Measurements from ENCODE around the gene SLC9C1. TPM values are rescaled to one million over a fixed set of nuclear protein-coding genes. Genes with fewer than 3 reads are reported as not detected.

SLC9C1 gene
- total RNA-seq, 1 experiment from 2014 or later, result not detected

DNA sequence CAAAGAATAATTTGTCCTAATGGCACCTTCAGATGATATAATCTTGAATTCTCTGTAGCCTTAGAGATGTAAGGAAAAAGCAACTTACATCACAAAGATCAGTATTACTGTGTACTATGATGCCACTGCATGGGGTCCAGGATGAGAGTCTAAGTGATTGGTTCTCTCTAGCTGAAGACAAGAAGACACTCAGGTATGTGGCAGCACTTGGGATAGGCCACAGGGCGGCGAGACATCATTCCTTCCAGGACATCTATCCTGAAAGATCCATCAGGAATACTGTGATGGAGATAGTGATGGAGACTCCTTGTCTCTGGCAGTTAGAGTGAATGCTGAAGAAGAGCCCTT, 41.4 kb upstream of the SLC9C1 start:
- no peak overlapping the region for H2AFZ ChIP-seq (ENCODE audit: low read length)
- intact Hi-C loops (cut with micrococcal nuclease), result no loop called here
- H3F3A ChIP-seq (ENCODE audit: low read length, unreplicated experiment), result no peaks in the 10 kb centered on the region
- TF ChIP-seq EZH2phosphoT487 (IDR thresholded peaks at IDR 0.05; ENCODE audit: borderline replicate concordance, low read length) (no peak), EZH2 (IDR thresholded peaks at IDR 0.05; ENCODE audit: low read length, unreplicated experiment) (no peak), CTCF (conservative IDR thresholded peaks at IDR 0.05; ENCODE audit: low read depth, low read length) (no peak)
- DNase-seq (no peak), ATAC-seq (no peak)
- H3K4me1 ChIP-seq (ENCODE audit: insufficient read depth, low read length), result no peaks in the 10 kb centered on the region
- peaks cover 73% of the 10 kb centered on the region for H3K27me3 ChIP-seq (ENCODE audit: low read length)
- no peaks in the 10 kb centered on the region for H3K9me2 ChIP-seq (replicated peaks; ENCODE audit: low read length)
- H4K20me1 ChIP-seq (ENCODE audit: low read length), result peaks cover 3% of the 10 kb centered on the region; the same call in 1 of the 2 replicates
- no peak overlapping the region for H3K4me3 ChIP-seq (ENCODE audit: low read length)
- POLR2A ChIA-PET (ENCODE audit: unreplicated experiment), result no interaction called here
- no TSS peak for BruUV-seq (replicated peaks)
- CTCF ChIA-PET, result no interaction called here
- H3K4me2 ChIP-seq (ENCODE audit: low read length), result no peak overlapping the region
- no peak overlapping the region for H3K27ac ChIP-seq (ENCODE audit: low read length)
- H3K36me3 ChIP-seq (ENCODE audit: low read depth, low read length), result no peaks in the 10 kb centered on the region
- H3K79me2 ChIP-seq (ENCODE audit: low read length), result no peaks in the 10 kb centered on the region
- H3K9ac ChIP-seq (ENCODE audit: low read length), result no peak overlapping the region
- H3K9me3 ChIP-seq (ENCODE audit: low read length), result no peaks in the 10 kb centered on the region

DNA sequence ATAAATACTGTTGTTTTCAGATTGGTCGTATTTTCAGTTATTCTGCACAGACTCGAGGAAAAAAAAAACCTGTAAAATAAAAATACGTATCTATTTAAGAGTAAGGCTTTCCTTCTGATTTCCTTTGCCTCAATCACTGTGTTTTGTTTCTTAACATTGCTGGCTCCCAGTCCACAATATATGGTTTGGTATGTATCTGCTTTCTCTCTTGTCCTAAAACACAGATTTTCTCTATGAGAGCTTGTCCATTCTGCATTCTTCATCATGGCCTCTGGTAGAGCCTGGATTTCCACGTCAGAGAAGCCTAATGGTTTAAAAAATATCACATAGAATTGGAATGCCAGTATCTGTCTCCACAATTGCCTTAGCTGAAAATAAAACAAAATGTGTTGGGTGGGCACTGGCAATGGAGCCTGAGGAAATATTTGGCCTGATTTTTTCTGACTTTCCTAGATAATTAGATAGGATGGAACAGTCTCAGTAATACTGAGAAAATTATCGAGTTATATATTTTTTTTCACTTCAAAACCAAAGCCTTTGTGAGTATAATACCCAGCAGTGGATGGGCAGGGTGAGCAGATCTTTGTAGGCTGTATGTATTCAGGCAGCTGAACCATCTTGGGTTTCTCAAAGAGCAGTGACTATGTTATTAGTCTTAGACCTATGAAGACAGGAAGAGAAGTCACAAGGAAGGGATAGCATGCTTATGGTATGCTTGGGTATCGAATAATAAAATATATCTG, 40.8 kb upstream of the SLC9C1 start:
- H3K4me3 ChIP-seq (ENCODE audit: low read length), result no peak overlapping the region
- no peak for DNase-seq
- ATAC-seq, result no peak
- no peak for TF ChIP-seq EZH2phosphoT487 (IDR thresholded peaks at IDR 0.05; ENCODE audit: borderline replicate concordance, low read length)
- TF ChIP-seq CTCF (conservative IDR thresholded peaks at IDR 0.05; ENCODE audit: low read depth, low read length), result no peak
- TF ChIP-seq EZH2 (IDR thresholded peaks at IDR 0.05; ENCODE audit: low read length, unreplicated experiment), result no peak
- ChIA-PET POLR2A (ENCODE audit: unreplicated experiment) (interaction anchor here (0.6 kb wide), 1 partner anchor 218 kb away, joined by 5 read pairs; no protein-coding TSS in a partner anchor), CTCF (no interaction called here)
- H3F3A ChIP-seq (ENCODE audit: low read length, unreplicated experiment), result no peaks in the 10 kb centered on the region
- H3K9me2 ChIP-seq (replicated peaks; ENCODE audit: low read length), result no peaks in the 10 kb centered on the region
- no peaks in the 10 kb centered on the region for H3K36me3 ChIP-seq (ENCODE audit: low read depth, low read length)
- H3K9ac ChIP-seq (ENCODE audit: low read length), result no peak overlapping the region
- no peak overlapping the region for H3K27ac ChIP-seq (ENCODE audit: low read length)
- no peak overlapping the region for H3K4me2 ChIP-seq (ENCODE audit: low read length)
- no peaks in the 10 kb centered on the region for H3K79me2 ChIP-seq (ENCODE audit: low read length)
- no peaks in the 10 kb centered on the region for H3K4me1 ChIP-seq (ENCODE audit: insufficient read depth, low read length)
- no peaks in the 10 kb centered on the region for H3K9me3 ChIP-seq (ENCODE audit: low read length)
- H2AFZ ChIP-seq (ENCODE audit: low read length), result no peak overlapping the region
- peaks cover 3% of the 10 kb centered on the region; the same call in 1 of the 2 replicates for H4K20me1 ChIP-seq (ENCODE audit: low read length)
- intact Hi-C loops (cut with micrococcal nuclease), result no loop called here
- BruUV-seq (replicated peaks), result no TSS peak
- peaks cover 69% of the 10 kb centered on the region for H3K27me3 ChIP-seq (ENCODE audit: low read length)
